Measurements from ENCODE around the gene AQP3.
"Not testable (repeated sequence)": the region's sequence is repeated elsewhere in the genome, so short reads cannot be mapped to it uniquely, and the experiment has no call there.

Gene AQP3

DNA sequence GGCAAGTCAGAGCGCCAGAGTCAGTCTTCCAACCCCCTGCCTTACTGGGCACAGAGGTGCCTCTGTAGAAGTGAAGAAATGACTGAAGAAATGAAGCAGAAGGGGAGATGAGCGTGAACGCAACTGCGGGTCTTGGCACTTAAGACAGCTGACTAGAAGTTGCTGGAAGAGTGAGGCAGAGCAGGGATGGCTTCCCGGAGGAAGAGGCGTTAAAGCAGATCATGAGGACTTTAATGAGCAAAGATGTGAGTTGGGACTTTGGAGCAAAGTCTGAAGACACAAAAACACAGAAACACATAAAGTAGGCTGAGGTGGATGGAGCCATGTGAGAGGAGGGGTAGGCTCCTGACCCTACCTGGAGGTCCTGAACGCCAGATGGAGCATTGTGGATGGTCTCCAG, 7.2 kb downstream of the AQP3 start:
- no peak for DNase-seq

DNA sequence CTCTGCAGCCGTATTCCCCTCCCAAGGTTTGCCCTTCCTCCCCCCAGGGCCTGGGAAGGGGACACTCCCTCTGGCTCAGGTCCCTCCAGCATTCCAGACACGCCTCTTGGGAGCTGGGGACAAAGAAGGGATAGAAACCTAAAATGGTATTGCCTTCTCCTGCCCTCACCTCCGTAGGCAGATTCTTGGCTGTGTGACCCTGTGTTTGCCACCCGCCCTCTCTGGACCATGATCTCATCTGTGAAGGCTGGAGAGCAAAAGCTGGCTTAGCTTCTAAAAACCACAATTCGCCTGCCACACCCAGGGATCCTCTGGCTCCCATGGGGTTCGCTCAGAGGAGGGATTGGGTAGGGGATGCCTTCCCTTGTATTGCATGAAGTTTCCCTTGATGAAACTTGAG, 7.7 kb downstream of the AQP3 start:
- DNase-seq: no peak

DNA sequence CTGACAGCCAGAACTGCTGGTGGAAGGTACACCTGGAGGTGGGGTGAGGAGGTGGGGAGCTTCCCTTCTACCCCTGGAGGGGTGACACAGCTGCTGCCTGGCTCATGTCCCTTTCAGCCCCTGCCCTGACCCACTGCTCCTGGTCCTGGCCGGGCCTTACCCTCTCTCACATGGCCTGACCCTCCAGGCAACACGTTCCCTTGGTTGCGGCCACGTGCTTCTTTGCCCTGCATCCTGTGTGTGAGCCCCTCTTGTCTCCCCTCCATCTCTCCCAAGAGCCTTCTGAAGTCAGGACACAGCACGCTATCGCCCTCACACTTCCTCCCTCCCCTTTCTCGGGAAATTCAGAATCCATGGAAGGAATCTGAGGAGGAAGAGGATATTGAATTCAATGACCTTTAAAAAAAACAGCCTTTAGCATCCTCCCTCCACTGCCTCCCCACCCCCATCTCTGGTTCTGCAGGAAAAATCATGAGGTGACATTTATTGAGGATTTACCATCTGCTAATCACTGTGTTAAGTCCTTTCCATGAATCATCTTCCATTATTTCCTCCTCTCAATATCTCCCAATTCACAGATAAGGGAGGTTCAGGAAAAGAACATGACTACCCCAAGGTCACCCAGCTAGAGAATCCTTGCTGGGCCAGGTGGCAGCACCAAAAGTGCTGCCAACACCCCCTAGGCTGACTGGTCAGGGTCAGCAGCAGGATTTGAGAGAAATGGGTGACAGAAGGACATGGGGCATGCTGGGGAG, 8.3 kb downstream of the AQP3 start:
- no peak for DNase-seq

DNA sequence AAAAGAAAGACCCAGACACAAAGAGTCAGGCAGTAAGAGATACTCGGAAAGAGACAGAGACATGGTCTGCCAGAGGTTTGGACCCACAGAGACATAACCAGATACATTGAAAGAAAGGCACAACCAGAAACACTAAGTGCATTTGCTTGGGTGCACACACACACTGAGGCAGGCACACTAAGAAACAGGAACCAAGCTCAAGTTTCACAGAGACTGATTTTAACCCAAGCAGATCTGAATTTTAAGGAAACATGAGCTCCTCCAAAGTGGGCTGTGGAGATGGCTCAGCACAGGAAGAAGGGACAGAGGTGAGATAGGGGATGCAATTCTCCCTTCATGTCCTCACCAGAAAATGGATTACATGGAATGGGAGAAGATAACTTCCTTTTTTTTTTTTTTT, 9.5 kb downstream of the AQP3 start:
- DNase-seq: no peak

DNA sequence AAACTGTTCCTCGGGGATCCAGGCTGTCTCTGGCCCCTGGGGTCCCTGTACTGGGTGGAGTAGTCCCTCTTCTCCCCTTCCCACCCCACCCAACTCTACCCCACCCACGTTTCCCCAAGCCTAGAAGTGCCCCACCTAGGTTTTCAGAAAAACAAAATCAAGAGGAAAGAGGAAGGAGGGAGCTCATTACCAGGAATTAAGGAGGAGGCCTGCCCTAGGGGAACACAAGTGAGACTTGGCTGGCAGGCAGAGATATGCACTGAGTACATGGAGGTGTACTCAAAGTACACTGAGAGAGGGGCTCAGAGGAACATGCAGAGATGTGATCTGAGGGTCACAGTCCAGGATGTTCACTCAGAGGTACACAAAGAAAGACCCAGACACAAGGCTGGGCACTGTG, 10.2 kb downstream of the AQP3 start:
- DNase-seq: no peak

DNA sequence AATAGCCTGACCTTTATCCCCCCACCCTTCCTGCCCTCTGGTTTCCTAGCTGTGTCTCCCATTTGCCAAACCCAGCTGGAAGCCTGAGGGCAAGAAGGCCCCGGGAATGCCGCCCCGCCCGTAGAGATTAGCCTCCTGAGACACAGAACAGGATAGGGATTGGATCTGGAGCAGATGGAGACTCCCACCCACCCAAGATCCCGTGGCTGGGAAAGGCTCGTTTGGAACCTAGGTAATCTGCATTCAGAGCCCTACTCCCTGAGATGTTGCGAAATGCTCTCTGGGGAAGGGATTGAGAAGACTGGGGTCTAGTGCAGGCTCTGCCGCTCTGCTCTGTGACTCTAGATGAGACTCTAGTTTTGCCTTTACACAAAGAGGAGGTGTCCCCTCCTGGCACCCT, 10.9 kb downstream of the AQP3 start:
- no peak for DNase-seq

DNA sequence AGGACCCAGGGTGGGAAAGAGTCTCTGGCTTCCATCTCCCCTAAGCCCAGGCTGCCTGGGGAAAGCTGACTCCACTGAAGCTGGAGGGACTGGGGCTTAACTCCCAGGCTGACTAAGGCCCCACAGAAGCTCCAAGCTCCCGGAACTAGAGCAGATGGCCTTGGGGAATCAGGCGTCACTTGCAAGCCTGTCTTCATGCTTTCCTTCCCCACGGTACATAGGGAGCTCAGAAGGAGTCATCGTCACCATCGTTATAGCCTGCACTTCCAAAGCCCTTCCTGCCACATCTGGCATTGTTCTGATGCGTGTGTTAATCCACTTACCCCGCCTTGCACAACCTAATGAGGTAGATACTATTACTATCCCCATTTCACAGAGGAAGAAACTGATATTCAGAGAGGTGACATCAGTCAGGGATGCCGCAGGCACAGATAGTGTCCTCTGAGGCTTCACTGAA, 11.5 kb downstream of the AQP3 start:
- DNase-seq: no peak

DNA sequence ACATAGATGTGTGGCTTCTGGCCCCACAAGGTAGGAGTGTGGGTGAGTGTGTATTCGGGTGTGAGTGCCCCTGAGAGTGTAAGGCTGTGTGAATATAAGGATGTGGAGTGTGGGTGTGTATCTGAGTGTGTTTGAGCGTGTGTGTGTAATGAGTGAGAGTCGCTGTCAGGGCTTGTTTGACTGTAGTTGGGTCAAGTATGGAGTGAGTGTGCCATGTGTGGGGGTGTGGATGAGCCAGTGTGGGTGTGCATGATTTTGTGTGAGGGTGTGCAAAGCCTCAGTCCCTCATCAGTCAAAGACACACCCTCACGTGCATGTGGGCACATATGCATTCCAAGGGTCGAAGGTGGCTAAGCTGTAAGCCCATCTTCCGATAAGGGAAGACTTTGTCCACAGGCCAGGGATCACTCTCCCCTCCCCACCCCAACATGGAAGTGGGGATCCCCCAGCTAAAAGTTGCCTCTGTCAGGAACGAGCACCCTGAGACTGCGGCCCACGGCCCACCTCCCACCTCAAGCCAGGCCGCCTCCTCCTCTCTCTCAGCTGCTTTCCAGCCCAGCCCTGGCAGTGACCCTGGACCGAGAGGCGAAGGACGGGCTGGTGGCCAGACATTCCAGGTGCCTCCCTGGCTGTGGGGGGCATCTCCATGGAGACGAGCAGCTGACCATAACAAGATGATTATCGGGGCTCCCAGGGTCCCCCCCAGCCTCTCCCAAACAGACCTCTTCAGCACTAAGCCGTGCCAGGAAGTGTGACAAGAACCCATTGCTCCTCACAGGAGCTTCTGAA, 12.9 kb downstream of the AQP3 start:
- no peak for DNase-seq

DNA sequence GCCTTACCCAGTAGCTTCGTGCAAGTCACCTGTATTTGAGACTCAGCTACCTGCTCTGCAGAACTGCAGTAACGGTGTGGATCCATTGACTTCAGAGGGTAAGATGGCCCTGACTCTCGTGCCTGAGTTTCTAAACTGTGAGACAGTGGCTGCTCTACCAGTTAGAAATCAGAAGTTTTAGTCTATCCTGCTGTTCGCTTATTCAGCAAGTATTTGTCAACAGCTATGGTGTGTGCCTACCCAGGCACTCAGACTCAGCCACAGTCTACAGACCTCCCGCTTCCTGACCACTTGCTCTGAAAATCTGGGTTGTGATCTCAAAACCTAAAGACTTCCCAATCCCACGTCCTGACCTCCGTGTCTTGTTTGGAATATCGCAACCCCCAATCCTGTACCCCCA, 13.5 kb downstream of the AQP3 start:
- DNase-seq: no peak

DNA sequence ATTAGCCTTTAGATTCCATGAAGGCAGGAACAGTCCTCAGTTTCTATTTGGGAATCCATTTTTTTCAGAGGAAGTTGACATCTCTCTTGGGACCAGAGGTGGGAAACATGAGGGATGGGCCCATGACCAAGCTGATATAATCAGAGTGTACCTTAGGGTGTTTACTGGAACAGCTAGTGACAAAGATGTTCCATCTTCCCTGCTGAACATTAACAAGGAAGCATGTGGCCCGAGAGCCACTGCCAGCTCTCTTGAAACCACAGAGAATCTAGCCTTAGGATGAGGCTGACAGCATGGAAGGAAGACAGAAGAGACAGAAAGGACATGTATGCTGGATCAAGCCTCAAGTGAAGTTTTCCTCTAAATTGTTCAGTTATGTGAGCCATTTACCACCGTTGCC, 16.0 kb downstream of the AQP3 start:
- no peak for DNase-seq

DNA sequence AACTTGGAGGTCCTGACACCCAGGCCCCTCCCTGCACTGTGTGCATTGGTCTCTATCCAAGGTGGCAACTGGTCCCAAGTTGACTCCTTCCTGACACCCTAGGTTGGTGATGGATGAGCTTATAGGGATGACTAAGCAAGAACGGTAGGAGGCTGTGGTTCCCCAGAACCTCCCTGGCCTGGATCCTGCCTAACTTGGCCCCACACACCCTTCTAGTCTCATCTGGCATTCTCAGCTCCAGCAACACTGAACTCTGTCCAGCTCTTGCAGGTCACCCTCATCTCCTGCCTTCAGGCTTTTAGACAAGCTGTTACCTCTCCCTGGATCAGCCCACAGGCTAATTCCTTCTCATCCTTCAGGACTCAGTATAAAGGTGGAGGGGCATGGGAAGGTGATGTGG, 16.5 kb downstream of the AQP3 start:
- no peak for DNase-seq

DNA sequence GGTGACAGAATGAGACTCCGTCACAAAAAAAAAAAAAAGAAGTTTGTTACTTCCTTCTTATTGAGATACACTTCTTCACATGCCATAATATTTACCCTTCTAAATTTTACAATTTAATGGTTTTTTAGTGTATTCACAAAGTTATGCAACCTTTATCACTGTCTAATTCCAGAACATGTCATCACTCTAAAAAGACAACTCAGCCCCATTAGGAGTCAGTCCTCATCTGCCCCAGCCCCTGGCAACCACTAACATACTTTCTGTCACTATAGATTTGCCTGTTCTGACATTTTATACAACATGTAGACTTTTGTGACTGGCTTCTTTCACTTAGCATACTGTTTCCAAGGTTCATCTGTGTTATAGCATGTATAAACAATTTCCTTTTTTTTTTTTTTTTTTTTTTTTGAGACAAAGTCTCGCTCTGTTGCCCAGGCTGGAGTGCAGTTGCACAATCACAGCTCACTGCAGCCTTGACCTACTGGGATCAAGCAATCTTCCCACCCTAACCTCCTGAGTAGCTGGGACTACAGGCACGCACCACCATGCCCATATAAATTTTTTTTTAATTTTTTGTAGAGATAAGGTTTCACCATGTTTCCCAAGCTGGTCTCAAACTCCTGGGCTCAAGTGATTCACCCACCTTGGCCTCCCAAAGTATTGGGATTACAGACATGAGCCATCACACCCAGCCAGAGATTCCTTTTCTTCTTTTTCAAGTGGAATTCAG, 18.0 kb downstream of the AQP3 start:
- no peak for DNase-seq

DNA sequence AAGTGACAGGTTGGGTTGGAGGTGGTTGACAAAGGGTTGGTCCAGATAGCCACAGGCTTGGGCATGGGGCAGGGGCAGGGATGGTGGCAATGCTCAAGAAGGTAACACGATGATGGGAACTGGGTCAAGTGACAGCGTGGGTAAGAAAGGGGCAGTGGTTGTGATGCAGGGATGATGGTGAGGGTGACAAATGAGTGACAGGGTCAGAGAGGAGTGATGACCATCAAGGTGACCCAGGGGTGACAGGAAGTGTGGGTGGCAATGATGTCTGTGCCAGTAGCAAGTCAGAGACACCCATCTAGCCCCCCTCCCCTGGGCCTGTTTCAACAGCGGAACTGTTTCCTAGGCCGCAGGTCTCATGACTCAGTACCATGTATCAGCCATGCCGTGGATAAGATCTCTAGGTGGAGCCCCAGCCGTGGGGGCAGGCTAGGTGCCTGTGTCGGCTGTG, 20.5 kb downstream of the AQP3 start:
- DNase-seq: no peak

DNA sequence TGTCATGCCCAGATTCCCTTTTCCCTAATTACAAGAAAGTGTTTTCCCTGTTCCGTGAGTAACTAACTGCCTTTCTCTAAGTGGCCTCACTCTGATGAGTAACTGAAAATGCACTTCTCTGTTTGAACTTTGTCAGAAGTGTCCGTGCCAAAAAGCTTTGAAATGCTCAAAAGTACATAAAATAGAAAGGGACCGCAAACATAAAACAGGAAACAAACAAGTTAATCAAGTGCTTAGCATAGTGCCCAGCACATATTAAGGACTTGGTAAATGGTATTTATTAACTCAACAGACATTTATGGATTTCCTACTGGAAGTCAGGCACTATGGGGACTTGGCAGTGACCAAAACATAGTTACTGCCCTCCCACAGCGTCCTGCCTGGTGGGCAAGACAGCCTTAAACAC, 22.3 kb downstream of the AQP3 start:
- DNase-seq: no peak

DNA sequence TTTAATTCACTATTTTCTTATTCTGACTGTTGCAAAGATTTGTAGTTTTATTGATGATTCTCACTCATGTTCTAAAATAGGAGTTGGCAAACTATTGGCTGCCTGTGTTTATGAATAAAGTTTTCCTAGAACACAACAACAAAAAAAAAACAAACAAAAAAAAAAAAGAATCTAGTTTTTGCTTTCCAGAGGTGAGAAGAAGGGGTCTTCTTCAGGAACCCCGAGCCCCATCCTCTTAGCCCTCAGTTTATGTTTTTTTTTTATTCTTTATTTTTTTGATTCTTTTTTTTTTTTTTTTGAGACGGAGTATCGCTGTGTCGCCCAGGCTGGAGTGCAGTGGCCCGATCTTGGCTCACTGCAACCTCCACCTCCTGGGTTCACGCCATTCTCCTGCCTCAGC, 22.9 kb downstream of the AQP3 start:
- not testable (repeated sequence) for DNase-seq

DNA sequence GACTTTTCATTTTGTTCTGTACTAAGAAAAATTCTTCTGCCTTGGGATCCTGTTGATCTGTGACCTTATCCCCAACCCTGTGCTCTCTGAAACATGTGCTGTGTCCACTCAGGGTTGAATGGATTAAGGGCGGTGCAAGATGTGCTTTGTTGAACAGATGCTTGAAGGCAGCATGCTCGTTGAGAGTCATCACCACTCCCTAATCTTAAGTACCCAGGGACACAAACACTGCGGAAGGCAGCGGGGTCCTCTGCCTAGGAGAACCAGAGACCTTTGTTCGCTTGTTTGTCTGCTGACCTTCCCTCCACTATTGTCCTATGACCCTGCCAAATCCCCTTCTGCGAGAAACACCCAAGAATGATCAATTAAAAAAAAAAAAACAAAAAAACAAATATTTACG, 23.4 kb downstream of the AQP3 start:
- DNase-seq: not testable (repeated sequence)

DNA sequence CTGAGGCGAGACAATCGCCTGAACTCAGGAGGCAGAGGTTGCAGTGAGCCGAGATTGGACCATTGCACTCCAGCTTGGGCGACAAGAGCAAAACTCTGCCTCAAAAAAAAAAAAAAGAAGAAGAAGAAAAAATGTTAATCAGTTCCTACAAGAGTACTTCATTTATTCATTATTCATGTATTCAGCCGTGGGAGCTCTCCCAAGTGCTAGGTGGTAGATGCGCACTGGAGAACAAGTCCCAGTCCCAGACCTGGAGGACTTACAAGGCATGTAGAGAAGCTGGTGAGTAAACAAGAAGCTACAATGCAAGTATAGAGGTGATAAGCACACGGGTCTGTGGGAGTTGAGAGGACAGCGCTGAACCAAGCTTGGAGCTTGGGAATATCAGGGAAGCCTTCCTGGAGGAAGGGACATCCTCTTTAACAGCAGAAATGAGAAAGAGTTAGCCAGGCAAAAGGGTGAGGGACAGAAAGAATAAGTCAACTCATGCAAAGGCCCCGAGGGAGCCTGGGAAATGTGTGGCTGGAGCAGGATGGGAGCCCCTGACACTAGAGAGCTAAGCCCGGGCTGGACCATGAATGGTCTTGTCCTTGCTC, 27.6 kb downstream of the AQP3 start:
- no peak for DNase-seq

DNA sequence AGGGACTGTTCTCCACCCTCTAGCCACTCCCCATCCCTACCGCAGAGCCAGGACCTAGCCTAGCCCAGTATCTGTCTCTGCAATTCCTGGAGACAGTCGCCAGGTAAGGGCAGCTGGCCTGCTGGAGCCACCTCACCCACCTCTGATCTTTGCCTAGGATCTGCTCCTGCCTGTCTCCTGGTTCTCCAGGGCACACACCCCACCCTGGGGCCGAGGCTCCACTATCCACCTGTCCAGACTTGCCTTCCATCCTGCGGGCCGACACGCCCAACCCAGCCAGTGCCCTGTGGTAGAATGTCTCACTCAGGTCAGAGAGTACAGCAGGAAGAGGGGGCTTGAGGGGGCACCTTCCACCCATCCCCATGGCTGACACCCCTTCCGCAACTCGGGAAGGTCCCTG, 29.3 kb downstream of the AQP3 start:
- DNase-seq: no peak

DNA sequence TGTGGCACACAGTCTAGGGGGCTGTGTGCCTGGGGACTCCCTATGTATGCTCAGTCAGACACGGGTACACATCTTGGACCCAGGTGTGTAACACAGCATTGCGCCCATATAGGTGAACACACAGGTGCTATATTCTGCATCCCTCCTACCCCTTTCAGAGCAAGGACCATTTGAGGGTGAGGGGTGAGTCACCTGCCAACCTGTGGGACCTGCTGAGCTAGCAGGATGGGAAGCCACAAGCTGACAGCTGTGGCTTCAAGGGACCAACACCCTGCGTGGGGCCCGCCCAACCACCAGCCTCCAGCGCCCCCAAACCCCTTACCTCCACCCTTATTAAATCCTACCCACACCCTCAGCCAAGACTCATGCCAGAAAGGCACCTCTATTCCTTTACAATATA, 30.4 kb downstream of the AQP3 start:
- no peak for DNase-seq

DNA sequence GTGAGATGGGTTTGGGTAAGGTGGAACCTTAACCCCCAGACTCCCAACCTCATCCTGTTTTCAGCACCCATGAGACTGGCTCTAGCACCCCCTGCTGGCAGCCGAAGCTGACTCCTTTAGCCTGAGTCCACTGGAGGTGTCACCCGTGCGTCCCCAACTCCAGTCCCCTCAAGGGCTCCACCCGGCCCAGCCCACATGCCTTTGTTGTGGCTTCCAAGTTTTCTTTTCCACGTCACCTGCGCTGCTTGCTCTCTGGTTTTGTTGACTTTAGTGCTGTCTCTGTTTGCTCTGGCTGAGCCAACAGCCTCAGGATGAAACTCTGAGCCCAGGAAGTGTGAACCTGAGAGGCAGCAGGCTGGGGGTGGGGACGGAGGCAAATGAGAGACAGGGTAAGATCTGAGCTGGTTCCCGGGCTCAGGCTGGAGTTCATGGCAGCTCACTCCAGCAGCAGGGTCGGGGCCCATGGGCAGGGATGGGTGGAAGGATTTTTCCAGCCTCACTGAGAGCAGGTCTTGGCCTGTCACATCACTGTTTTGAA, 31.8 kb downstream of the AQP3 start:
- DNase-seq: peak; percentile 41

DNA sequence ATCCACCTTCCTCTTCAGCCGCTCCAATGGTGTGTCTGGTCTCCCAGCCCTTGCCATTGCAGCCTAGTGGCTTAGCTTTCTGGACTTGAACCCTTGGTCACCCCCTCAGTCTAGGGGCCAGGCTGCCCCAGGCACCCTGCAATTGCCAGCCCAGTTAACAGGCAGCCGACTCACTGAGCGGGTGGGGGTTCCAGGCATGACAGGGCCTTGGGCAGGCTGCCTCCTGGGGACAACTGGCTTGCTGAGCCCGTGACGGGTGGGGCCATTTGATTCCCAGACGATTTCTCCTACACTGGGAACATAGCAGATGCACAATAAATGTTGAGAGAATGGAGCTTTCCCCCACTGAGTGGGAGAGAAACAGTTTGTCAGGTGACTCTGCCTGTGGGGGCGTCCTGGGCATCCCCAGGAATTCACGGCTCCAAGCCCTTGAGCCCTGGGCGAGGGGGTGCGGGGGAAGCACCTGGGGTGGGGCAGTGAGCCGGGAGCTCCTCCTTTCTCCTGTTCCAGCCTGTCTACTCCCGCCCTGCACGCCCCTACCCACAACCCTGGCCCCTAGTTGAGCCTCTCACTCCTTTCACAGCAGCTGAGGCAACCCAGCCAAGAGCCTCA, 32.4 kb downstream of the AQP3 start:
- DNase-seq: no peak

DNA sequence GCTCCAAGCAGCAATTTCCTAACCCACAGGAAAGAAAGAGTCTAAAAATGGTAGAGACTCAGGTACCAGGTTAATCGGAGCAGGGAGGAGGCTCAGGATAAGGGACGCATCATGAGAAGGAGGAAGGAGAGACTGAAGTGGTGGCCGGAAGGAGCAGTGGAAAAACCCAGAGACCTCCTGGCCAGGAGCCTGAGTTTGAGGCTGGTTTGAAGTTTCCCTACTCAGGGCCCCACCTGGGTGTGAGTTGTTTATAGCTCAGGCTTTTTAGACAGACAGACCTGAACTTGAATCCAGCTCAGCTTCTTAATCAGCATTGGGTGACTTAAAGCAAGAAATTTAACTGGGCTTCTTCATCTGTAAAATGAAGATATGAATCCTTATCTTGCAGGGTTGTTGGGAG, 33.1 kb downstream of the AQP3 start:
- DNase-seq: no peak

DNA sequence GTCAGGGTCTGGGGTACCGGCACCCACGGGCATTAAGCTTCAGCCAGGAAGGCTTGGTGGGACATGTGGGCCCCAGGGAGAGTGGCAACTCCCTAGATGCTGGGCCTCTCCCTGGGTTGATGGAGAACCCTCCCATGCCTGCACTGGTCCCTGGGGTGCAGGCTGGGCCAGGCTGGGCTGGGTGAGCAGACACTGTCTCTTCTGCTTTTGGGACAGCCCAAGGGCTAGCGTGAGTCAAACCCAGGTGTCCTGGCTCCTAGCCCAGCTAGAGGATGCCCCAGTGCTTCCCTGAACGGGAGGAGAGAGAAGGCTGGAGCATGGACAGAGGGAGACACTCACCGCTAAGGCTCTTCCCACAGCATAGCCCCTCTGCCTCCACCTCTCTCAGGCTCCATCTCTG, 39.3 kb downstream of the AQP3 start:
- no peak for DNase-seq

Data from GDM1 (cell line).